GM10266 (cell line): ENCODE measurements around the gene MMP7.

Experiments
- DNase-seq: peaks from one replicate; pipeline ENCODE4 v3.0.0; 2012; ENCODE audit errors: extremely low spot score
- TF ChIP-seq, protein P1 (sequence below): IDR thresholded peaks from 2 replicates; pipeline ENCODE4 v1.5.1; 2012; ENCODE audit warnings: mild to moderate bottlenecking, low read depth; ENCODE audit not compliant: control insufficient read depth, insufficient read depth; ENCODE audit errors: missing control alignments

Gene MMP7

GRCh38 chr11:102476812-102477211 is 53.7 kb downstream of the MMP7 start:
- DNase-seq: no peak
- TF ChIP-seq, protein P1, sequence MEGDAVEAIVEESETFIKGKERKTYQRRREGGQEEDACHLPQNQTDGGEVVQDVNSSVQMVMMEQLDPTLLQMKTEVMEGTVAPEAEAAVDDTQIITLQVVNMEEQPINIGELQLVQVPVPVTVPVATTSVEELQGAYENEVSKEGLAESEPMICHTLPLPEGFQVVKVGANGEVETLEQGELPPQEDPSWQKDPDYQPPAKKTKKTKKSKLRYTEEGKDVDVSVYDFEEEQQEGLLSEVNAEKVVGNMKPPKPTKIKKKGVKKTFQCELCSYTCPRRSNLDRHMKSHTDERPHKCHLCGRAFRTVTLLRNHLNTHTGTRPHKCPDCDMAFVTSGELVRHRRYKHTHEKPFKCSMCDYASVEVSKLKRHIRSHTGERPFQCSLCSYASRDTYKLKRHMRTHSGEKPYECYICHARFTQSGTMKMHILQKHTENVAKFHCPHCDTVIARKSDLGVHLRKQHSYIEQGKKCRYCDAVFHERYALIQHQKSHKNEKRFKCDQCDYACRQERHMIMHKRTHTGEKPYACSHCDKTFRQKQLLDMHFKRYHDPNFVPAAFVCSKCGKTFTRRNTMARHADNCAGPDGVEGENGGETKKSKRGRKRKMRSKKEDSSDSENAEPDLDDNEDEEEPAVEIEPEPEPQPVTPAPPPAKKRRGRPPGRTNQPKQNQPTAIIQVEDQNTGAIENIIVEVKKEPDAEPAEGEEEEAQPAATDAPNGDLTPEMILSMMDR: no peak

DNA sequence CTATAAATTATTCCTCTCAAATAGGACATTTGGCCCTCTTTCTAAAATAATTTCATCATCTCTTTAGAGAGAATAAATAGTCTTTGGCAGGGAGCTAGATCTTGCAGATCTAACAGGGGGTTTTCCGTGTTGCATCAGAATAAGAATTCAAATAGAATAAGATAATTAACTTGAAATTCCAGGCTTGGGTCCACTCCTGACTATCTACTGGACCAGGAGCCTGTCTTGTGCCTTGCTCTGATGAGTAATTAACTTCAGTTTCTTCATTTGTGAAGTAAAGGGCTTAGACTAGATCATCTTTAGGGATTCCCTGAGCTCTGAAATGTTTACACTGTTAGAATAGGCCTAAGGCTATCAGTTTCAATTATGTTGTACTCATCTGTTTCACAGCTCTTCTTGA is 54.5 kb downstream of the MMP7 start:
- no peak for DNase-seq
- TF ChIP-seq, protein P1: no peak

- DNase-seq: no peak
- TF ChIP-seq, protein P1: no peak
Measured at GRCh38 chr11:102473543-102473942, 57.0 kb downstream of the MMP7 start.

- TF ChIP-seq, protein P1: no peak
- no peak for DNase-seq
Measured at GRCh38 chr11:102472127-102472526, 58.4 kb downstream of the MMP7 start.

- TF ChIP-seq, protein P1: no peak
- DNase-seq: no peak
Measured at GRCh38 chr11:102471474-102471873, 59.1 kb downstream of the MMP7 start.
